NCI-H2081 treated with DMSO at 0.1 percent for 48 hours (cell line): ENCODE results near the gene SUPT4H1.
"Not testable (repeated sequence)": the region's sequence is repeated elsewhere in the genome, so short reads cannot be mapped to it uniquely, and the experiment has no call there.

Experiments used
- DNase-seq: peaks from one replicate; lab custom pipeline; 2025; lab: John Stamatoyannopoulos, UW

The SUPT4H1 gene

DNA sequence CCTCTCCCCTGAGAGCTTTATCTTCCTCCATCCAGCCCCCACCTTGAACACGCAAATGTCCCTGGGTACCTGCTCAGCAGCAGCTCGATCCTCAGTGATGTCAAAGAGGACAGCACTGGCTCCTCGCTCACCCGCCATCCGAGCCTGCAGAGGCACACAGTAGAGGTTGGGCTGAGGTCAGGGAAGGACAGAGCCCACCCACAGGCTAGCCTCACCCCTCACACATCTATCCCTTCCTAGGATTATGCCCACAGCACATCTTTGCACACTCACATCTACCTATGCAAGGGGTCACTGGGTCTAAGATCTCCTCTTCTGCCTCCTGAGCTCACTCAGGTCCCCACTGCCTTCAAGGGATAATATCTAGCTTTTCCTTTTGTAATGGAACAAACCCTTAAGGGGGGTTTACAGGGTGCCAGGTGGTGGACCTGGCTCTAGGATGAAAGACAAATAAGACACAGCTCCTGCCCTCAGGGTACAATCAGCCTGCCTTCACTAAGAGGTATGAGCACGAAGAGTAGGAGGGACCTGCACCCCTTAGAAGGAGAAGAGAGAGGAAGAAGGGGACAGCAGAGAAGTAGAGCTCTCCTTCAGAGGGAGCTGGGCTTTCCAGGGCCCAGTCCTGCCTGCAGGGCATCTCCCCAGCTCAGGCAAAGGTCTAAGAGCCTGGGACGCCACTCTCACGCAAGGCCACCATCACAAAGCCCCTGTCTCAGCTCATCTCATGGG is 11.6 kb upstream of the SUPT4H1 start:
- no peak for DNase-seq

- no peak for DNase-seq
Measured at GRCh38 chr17:58362368-58363014, 10.5 kb upstream of the SUPT4H1 start.

GRCh38 chr17:58360296-58361063 is 8.5 kb upstream of the SUPT4H1 start:
- DNase-seq = no peak

DNA sequence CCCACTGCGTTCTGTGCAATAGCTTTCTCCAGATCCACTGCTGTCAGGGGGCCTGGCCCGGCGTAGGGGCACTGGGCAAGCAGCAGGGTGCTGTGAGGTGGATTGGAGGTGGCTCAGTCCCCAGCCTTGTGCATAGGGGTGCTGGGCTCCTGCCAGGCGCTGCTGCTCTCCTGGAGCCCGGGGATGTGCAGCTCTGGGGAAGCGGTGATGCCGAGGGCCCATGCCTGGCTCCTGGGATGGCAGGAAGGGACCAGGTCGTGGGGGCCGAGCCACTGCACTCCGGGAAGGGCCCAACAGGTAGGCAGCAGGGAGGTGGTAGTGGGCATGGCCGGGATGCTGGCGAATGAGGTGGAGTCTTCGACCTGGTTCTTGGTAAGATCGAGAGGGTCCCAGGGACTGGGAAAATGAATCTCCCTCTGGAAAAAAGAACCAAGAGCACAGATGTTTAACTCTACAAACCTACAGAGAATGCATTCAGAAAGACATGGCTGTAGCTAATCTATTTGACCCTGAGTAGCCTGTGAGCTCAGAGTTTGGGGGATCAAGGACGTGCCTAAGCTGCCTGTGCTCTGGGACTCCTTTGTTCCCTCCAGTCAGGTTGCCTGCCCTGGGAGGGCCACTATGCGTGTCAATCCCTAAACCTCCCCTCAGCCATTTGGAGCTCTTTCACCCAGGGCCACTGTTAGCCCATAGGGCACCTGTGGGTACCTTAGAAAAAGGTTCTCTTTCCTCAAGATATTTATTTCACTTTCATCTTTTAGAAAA is 6.6 kb upstream of the SUPT4H1 start:
- no peak for DNase-seq

DNA sequence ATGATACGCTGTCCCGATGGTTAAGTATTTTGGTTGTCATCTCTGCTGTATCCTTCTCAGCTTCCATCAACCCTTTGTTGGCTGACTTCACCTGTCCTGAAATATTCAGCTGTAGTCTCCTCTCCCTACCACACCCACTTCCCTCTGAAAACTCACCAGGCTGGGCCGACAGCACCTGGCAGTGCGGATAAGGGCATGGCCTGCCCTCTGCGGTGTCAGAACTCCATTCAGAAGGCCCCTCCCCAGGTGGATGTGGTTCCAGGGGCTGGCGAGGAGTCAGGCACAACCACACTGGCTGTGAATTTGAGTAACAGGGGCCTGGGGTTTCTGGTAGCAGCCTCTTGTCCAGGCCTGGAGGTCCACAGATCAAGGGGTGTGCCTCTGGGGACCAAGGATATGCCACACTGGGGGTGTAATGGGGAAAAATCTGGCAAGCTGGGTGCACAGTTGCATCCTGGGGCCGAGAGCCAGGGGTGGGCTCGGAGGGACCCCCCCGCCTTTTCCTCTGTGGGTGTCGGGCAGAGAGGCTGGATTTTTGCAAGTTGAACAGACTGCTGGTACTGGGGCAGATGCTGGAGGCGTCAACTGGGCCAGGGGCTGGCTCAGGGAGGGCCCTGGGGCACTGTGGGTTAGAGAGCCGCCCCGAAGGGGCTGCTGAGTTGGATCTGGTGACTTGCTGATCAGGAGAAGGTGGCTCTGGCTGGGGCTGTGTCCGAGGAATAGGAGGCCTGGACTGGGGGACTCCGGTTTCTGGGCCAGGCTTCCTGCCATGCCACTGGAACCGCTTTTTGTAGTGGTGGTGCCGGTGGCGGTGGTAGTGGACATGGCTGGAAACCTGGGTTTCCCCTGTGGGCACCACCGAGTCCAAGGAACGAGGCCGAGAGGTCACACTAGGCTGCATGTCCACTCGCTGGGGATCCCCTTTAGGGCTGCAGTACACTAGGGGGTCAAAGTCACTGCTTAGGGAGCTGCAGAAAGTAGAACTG is 5.6 kb upstream of the SUPT4H1 start:
- no peak for DNase-seq

DNA sequence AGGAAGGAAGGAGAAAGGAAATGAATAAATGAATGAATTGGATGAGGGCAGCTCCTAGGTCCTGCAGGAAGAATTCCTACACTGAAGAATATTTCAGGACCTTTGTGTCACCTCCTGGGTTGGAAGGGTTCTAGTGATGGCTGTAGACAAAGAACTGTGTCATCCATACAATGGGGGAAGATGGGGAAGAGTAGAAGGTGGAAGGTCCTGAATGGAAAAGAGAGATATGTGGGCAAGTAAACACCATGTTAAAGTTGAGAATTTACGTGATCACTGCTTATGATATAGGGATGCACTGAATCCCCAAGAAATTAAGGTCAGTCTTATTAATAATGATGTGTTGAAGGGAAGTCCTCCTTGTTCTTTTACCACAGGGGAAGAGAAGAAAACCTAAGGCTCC is 4.2 kb upstream of the SUPT4H1 start:
- DNase-seq = no peak

GRCh38 chr17:58354541-58355216 is 2.7 kb upstream of the SUPT4H1 start:
- no peak for DNase-seq

GRCh38 chr17:58353389-58353825 is 1.4 kb upstream of the SUPT4H1 start:
- no peak for DNase-seq

GRCh38 chr17:58352596-58353388 is 791 bp upstream of the SUPT4H1 start:
- no peak for DNase-seq

GRCh38 chr17:58351182-58351581 is 819 bp downstream of the SUPT4H1 start:
- DNase-seq = no peak

DNA sequence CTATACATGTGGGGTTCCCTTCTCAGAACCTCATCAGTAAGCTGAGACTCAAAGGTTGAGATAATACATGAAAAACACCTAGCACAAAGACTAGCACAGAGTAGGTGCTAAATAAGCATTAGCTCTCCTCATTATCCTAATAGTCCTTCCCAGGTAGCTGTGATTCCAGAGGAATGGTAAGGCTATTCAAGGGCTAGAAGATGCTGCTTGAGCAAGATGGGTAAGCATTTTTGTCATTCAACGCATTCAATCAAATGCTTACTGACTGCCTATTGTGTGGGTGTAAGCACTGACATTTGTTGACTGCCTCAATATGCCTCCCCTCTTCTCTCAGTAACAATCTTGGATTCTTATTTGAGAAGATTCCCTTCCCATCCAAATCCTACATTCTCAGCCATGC is 4.0 kb downstream of the SUPT4H1 start:
- no peak for DNase-seq

GRCh38 chr17:58345500-58345899 is 6.5 kb downstream of the SUPT4H1 start:
- no peak for DNase-seq

GRCh38 chr17:58344791-58345157 is 7.2 kb downstream of the SUPT4H1 start:
- DNase-seq = no peak

- DNase-seq = no peak
Measured at GRCh38 chr17:58344047-58344790, 7.8 kb downstream of the SUPT4H1 start.

DNA sequence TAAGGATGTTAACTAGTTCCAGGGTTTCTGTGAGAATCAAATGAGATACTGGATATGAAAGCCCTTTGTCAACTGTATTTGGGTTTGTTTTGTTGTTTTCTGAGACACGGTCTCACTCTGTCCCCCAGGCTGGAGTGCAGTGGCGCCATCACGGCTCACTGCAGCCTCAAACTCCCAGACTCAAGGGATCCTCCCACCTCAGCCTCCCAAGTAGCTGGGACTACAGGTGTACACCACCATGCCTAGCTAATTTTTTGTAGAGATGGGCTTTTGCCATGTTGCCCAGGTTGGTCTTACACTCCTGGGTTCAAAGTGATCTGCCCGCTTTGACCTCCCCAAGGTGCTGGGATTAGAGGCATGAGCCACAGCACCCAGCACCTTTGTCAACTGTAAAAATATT is 8.9 kb downstream of the SUPT4H1 start:
- no peak for DNase-seq

DNA sequence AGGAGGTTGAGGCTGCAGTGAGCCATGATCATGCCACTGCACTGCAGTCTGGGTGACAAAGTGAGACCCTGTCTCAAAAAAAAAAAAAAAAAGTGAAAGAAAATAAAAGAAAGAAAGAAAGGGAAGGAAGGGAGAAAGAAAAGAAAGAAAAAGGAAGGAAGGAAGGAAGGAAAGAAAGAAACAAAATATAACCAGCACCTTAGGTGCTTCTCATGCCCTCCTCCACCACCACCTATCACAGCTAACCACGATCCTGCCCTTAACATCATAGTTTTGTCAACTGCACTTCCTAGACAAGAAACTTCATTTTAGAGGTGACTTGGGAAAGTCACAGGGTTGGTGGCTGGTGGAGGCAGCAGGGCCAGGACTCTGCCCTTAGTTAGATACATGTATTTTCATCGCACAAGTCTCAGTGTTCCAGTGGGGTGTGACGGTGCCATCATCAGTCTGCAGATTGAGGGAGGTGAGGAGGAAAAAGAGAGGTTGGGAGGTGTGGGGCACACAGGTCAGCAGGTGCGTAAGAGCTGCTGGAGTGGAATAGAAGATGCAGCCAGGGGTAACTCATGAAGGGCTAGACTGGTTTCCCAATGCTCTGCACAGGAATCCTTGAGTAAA is 10.0 kb downstream of the SUPT4H1 start:
- no peak for DNase-seq

DNA sequence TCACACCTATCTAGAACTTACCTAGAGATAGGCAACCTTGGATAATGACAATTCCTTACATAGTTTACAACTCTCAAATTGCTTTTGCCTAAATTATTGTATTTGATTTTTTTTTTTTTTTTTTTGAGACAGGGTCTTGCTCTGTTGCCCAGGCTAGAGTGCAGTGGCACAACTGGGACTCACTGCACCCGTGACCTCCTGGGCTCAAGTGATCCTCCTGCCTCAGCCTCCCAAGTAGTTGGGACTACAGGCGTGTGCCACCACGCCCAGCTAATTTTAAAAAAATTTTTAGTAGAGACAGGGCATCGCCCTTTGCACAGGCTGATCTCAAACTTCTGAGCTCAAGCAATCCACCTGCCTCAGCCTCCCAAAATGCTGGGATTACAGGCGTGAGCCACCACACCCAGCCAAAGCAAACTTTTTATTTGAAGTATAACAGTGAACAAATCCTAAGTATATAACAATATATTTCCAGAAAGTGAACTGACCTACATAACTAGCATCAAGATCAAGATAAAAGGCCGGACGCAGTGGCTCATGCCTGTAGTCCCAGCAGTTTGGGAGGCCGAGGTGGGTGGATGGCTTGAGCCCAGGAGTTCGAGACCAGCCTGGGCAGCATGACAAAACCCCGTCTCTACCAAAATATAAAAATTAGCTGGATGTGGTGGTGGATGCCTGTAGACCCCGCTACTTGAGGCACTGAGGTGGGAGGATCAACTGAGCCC is 10.7 kb downstream of the SUPT4H1 start:
- DNase-seq = not testable (repeated sequence)

- no peak for DNase-seq
Measured at GRCh38 chr17:58340405-58340876, 11.6 kb downstream of the SUPT4H1 start.
